Ishikawa (cell line): ENCODE data around the gene GSTO2.

ENCODE experiments used
- CEBPB ChIP-seq: IDR thresholded peaks from 2 replicates; pipeline ENCODE4 v1.6.1; 2012
- CREB1 ChIP-seq: IDR thresholded peaks from 2 replicates; pipeline ENCODE4 v1.6.1; 2012; ENCODE audit warnings: low read depth
- EGR1 ChIP-seq: IDR thresholded peaks from 2 replicates; pipeline ENCODE4 v1.6.1; 2012
- EP300 ChIP-seq: IDR thresholded peaks from 2 replicates; pipeline ENCODE4 v1.6.1; 2012; ENCODE audit warnings: borderline replicate concordance
- FOXM1 ChIP-seq: IDR thresholded peaks from 2 replicates; pipeline ENCODE4 v1.6.1; 2012; ENCODE audit warnings: low read depth, borderline replicate concordance
- MAX ChIP-seq: IDR thresholded peaks from 2 replicates; pipeline ENCODE4 v1.6.1; 2012
- NFIC ChIP-seq: IDR thresholded peaks from 2 replicates; pipeline ENCODE4 v1.6.1; 2012
- RAD21 ChIP-seq: IDR thresholded peaks from 2 replicates; pipeline ENCODE4 v1.6.1; 2012; ENCODE audit warnings: low read depth
- REST ChIP-seq: IDR thresholded peaks from 2 replicates; pipeline ENCODE4 v1.6.1; 2012; ENCODE audit warnings: low read depth, mild to moderate bottlenecking
- TAF1 ChIP-seq: IDR thresholded peaks from 2 replicates; pipeline ENCODE4 v1.6.1; 2012; ENCODE audit warnings: low read depth, mild to moderate bottlenecking
- TCF12 ChIP-seq: IDR thresholded peaks from 2 replicates; pipeline ENCODE4 v1.6.1; 2012; ENCODE audit warnings: low read depth
- TEAD4 ChIP-seq: IDR thresholded peaks from 2 replicates; pipeline ENCODE4 v1.6.1; 2012
- USF1 ChIP-seq: IDR thresholded peaks from 2 replicates; pipeline ENCODE4 v1.6.1; 2012
- YY1 ChIP-seq: IDR thresholded peaks from 2 replicates; pipeline ENCODE4 v1.6.1; 2012; ENCODE audit warnings: low read depth
- ZBTB7A ChIP-seq: IDR thresholded peaks from 2 replicates; pipeline ENCODE4 v1.6.1; 2012; ENCODE audit warnings: low read depth

GSTO2 gene

GRCh38 chr10:104268713-104269645, at the start of gene GSTO2:
GSTO2 (plus strand) TSS chr10:104269184; CDS start chr10:104274916, 5,732 bp downstream.
- TF ChIP-seq USF1 (peak; percentile 97), CEBPB (no peak), TAF1 (peak; percentile 85), MAX (peak; percentile 53), YY1 (no peak), FOXM1 (0 out of 2 replicates have a peak, but pooled peaks have one; percentile 9), TCF12 (0 out of 2 replicates have a peak, but pooled peaks have one; percentile 28), TEAD4 (peak; percentile 12; the same call in 1 of the 2 replicates), EGR1 (no peak), CREB1 (peak; percentile 91)

- TF ChIP-seq CREB1 (no peak), NFIC (no peak), CEBPB (no peak), YY1 (no peak), USF1 (no peak), TCF12 (no peak), EP300 (no peak), RAD21 (no peak), EGR1 (no peak)
These were observed 48.5 kb upstream of the GSTO2 start for GRCh38 chr10:104220522-104220921.

- TF ChIP-seq RAD21 (no peak), TEAD4 (no peak), CEBPB (no peak), ZBTB7A (no peak), CREB1 (no peak), FOXM1 (no peak), NFIC (no peak), EP300 (no peak), REST (no peak), USF1 (no peak), MAX (no peak)
These were observed 45.7 kb upstream of the GSTO2 start for GRCh38 chr10:104223304-104223703.

GRCh38 chr10:104230490-104230889, 38.5 kb upstream of the GSTO2 start:
- no peak for TF ChIP-seq USF1
- TF ChIP-seq YY1 = no peak
- no peak for TF ChIP-seq ZBTB7A
- no peak for TF ChIP-seq REST
- no peak for TF ChIP-seq TCF12
- no peak for TF ChIP-seq RAD21
- no peak for TF ChIP-seq CREB1
- no peak for TF ChIP-seq TAF1
